GM12865 (cell line): Measurements from ENCODE around the gene HMCN1.

Experiments used
- DNase-seq: peaks from one replicate; pipeline ENCODE4 v3.0.0; 2010; ENCODE audit warnings: low read depth
- H3K4me3 ChIP-seq: 2 replicates; pipeline ENCODE4 v1.5.1; 2011; ENCODE audit warnings: mild to moderate bottlenecking, low read depth, low read length, control low read depth
- TF ChIP-seq, protein P1 (sequence below): IDR thresholded peaks from 2 replicates; pipeline ENCODE4 v1.5.1; 2011; ENCODE audit warnings: low read length, control low read depth, low read depth, inconsistent platforms; ENCODE audit not compliant: insufficient read depth; ENCODE audit errors: missing control alignments

Gene HMCN1

GRCh38 chr1:186236921-186237320 lies 502.7 kb downstream of the HMCN1 start:
- DNase-seq: no peak
- TF ChIP-seq, protein P1, sequence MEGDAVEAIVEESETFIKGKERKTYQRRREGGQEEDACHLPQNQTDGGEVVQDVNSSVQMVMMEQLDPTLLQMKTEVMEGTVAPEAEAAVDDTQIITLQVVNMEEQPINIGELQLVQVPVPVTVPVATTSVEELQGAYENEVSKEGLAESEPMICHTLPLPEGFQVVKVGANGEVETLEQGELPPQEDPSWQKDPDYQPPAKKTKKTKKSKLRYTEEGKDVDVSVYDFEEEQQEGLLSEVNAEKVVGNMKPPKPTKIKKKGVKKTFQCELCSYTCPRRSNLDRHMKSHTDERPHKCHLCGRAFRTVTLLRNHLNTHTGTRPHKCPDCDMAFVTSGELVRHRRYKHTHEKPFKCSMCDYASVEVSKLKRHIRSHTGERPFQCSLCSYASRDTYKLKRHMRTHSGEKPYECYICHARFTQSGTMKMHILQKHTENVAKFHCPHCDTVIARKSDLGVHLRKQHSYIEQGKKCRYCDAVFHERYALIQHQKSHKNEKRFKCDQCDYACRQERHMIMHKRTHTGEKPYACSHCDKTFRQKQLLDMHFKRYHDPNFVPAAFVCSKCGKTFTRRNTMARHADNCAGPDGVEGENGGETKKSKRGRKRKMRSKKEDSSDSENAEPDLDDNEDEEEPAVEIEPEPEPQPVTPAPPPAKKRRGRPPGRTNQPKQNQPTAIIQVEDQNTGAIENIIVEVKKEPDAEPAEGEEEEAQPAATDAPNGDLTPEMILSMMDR: no peak

GRCh38 chr1:186239171-186239570 lies 505.0 kb downstream of the HMCN1 start:
- DNase-seq: no peak
- no peak overlapping the region for H3K4me3 ChIP-seq
- TF ChIP-seq, protein P1: no peak

More at GRCh38 chr1:186236921-186237320, 502.7 kb downstream of the HMCN1 start:
- H3K4me3 ChIP-seq: no peak overlapping the region

DNA sequence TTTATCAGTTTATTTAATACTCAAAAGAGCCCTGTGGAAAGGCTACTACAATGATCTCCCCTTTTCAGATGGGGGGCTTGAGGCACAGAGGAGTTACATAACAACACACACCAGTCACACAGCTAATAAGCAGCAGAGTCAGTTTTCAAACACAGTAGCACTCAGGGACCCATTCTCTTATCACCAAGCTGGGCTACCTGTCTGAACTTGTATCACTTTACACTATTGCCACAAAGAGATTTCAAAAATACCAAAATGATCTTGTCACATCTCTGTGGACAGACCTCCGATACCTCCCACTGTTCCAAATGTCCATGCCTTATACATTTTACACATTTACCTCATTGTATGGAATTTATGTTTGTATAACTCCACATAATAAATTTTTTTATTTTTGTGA lies 506.2 kb downstream of the HMCN1 start:
- no peak overlapping the region for H3K4me3 ChIP-seq
- no peak for DNase-seq
- TF ChIP-seq, protein P1: no peak
